Epithelial cell of umbilical artery (primary cell): Measurements from ENCODE around the gene MS4A8. TPM values are rescaled to one million over a fixed set of nuclear protein-coding genes. Genes with fewer than 3 reads are reported as not detected.

Source experiments
- total RNA-seq: library from RNA; depleted of rRNA; stranded (reverse); fragments of >200 nt; gene quantifications from 2 replicates; pipeline ENCODE4 v1.2.3, GENCODE V29; 2014

The MS4A8 gene
- total RNA-seq, result not detected in 2 replicates

GRCh38 chr11:60699284-60699691 lies at the start of gene MS4A8:
Gene MS4A8, plus strand, starts transcription at chr11:60699612. Its CDS starts 1,249 bp downstream, at chr11:60700861.

GRCh38 chr11:60724420-60724819 lies 25.0 kb downstream of the MS4A8 start, which contains the start of gene MS4A18:
Gene MS4A18, plus strand, starts transcription at chr11:60724720.

GRCh38 chr11:60756307-60757032 lies 57.1 kb downstream of the MS4A8 start, which contains the start of gene MS4A15:
Gene MS4A15, plus strand, starts transcription at chr11:60756867. Its CDS starts 6,867 bp downstream, at chr11:60763734.

Other genes starting within 250 kb of the MS4A8 start
- gene MS4A1, start 243.8 kb upstream of the MS4A8 start, total RNA-seq, result not detected in 2 replicates
- not detected in 2 replicates for gene MS4A12, start 206.8 kb upstream of the MS4A8 start, total RNA-seq
- not detected in 2 replicates for gene MS4A13, start 184.2 kb upstream of the MS4A8 start, total RNA-seq
- not detected in 2 replicates for gene MS4A18, start 25.1 kb downstream of the MS4A8 start, total RNA-seq
- not detected in 2 replicates for gene MS4A15, start 57.3 kb downstream of the MS4A8 start, total RNA-seq
- not detected in 2 replicates for gene MS4A10, start 85.7 kb downstream of the MS4A8 start, total RNA-seq
- 10.9 and 22.4 TPM in 2 replicates for gene CCDC86, start 142.5 kb downstream of the MS4A8 start, total RNA-seq
- gene PTGDR2, start 156.3 kb downstream of the MS4A8 start, total RNA-seq, result not detected in 2 replicates
- gene ZP1, start 167.9 kb downstream of the MS4A8 start, total RNA-seq, result not detected in 2 replicates
- 44.7 and 55.5 TPM in 2 replicates for gene PRPF19, start 207.0 kb downstream of the MS4A8 start, total RNA-seq
- 45.1 and 59.1 TPM in 2 replicates for gene TMEM109, start 214.5 kb downstream of the MS4A8 start, total RNA-seq
- 70.5 and 77.8 TPM in 2 replicates for gene TMEM132A, start 224.8 kb downstream of the MS4A8 start, total RNA-seq